ENCODE results near the gene FADS2.

GRCh38 chr11:61814247-61814957 is 13.7 kb upstream of the FADS2 start:
- TF ChIP-seq, protein P1, sequence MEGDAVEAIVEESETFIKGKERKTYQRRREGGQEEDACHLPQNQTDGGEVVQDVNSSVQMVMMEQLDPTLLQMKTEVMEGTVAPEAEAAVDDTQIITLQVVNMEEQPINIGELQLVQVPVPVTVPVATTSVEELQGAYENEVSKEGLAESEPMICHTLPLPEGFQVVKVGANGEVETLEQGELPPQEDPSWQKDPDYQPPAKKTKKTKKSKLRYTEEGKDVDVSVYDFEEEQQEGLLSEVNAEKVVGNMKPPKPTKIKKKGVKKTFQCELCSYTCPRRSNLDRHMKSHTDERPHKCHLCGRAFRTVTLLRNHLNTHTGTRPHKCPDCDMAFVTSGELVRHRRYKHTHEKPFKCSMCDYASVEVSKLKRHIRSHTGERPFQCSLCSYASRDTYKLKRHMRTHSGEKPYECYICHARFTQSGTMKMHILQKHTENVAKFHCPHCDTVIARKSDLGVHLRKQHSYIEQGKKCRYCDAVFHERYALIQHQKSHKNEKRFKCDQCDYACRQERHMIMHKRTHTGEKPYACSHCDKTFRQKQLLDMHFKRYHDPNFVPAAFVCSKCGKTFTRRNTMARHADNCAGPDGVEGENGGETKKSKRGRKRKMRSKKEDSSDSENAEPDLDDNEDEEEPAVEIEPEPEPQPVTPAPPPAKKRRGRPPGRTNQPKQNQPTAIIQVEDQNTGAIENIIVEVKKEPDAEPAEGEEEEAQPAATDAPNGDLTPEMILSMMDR (IDR thresholded peaks at IDR 0.05 in 2 of 3, conservative IDR thresholded peaks at IDR 0.05 in 1 of 3; ENCODE audit: control insufficient read depth in 2 of 3, extremely low read depth in 1 of 3, insufficient read depth in 1 of 3, low read depth in 3 of 3, low read length in 3 of 3), result no peak
- TF ChIP-seq EP300 (IDR thresholded peaks at IDR 0.05; ENCODE audit: borderline replicate concordance in 1 of 2, control insufficient read depth in 1 of 2, low read depth in 2 of 2, low read length in 2 of 2) (no peak), SIN3A (IDR thresholded peaks at IDR 0.05; ENCODE audit: low read depth, low read length) (no peak), CEBPB (IDR thresholded peaks at IDR 0.05; ENCODE audit: borderline replicate concordance in 1 of 2, low read depth in 2 of 2, low read length in 2 of 2) (no peak)

Measured in GM12878 (cell line).